GM23338 (cell line): Measurements from ENCODE around the gene HLA-DPB1. TPM values are rescaled to one million over a fixed set of nuclear protein-coding genes. Genes with fewer than 3 reads are reported as not detected.

ENCODE experiments used
- ATAC-seq: fragments of 200-7000 bp; cut with Tn5 transposase; 3 replicates; pipeline ENCODE4 v1.9.1; 2020
- DNase-seq: peaks from one replicate; pipeline ENCODE4 v3.0.0-alpha.2; 2015; ENCODE audit warnings: low spot score
- H2AFZ ChIP-seq: fragments of 200-600 bp; sonication (generic); 2 replicates; pipeline ENCODE4 v1.8.0; 2016; ENCODE audit warnings: antibody characterized with exemption, mild to moderate bottlenecking, moderate library complexity
- H3F3A ChIP-seq: fragments of 200-600 bp; sonication (generic); replicated peaks from 2 replicates; pipeline ENCODE4 v1.8.0; 2017; ENCODE audit warnings: antibody characterized with exemption, mixed run types, low read depth
- H3K27ac ChIP-seq: fragments of 200-600 bp; sonication (generic); 2 replicates; pipeline ENCODE4 v1.6.1; 2016; ENCODE audit warnings: low read depth
- H3K27me3 ChIP-seq: fragments of 200-600 bp; sonication (generic); 2 replicates; pipeline ENCODE4 v1.8.0; 2016; ENCODE audit warnings: mild to moderate bottlenecking, mixed run types, moderate library complexity; ENCODE audit not compliant: insufficient read depth
- H3K36me3 ChIP-seq: fragments of 200-600 bp; sonication (generic); 2 replicates; pipeline ENCODE4 v1.8.0; 2016; ENCODE audit warnings: mild to moderate bottlenecking; ENCODE audit not compliant: insufficient read depth
- H3K4me1 ChIP-seq: fragments of 200-600 bp; sonication (generic); 2 replicates; pipeline ENCODE4 v1.8.0; 2016; ENCODE audit warnings: mild to moderate bottlenecking, moderate library complexity; ENCODE audit not compliant: insufficient read depth
- H3K4me2 ChIP-seq: fragments of 200-600 bp; sonication (generic); 2 replicates; pipeline ENCODE4 v1.7.1; 2017; ENCODE audit warnings: mixed run types
- H3K4me3 ChIP-seq: fragments of 200-600 bp; sonication (generic); 2 replicates; pipeline ENCODE4 v1.6.1; 2016; ENCODE audit warnings: mixed run types
- H3K79me2 ChIP-seq: fragments of 200-600 bp; sonication (generic); replicated peaks from 2 replicates; pipeline ENCODE4 v1.8.0; 2017; ENCODE audit warnings: mild to moderate bottlenecking; ENCODE audit not compliant: insufficient read depth
- H3K9me2 ChIP-seq: fragments of 200-600 bp; sonication (generic); 2 replicates; pipeline ENCODE4 v1.8.0; 2017; ENCODE audit not compliant: insufficient read depth
- H4K20me1 ChIP-seq: fragments of 200-600 bp; sonication (generic); replicated peaks from 2 replicates; pipeline ENCODE4 v1.8.0; 2017; ENCODE audit warnings: mild to moderate bottlenecking; ENCODE audit not compliant: insufficient read depth
- H3K27ac Mint-ChIP-seq: 2 replicates; pipeline ENCODE4 v1.8.0; 2020; ENCODE audit warnings: inconsistent platforms, mild to moderate bottlenecking, moderate library complexity, mixed read lengths
- H3K27me3 Mint-ChIP-seq: 3 replicates; pipeline ENCODE4 v1.8.0; 2022; ENCODE audit warnings: low read depth, mild to moderate bottlenecking, moderate library complexity, mixed read lengths, inconsistent platforms; ENCODE audit not compliant: insufficient read depth, poor library complexity
- H3K36me3 Mint-ChIP-seq: 3 replicates; pipeline ENCODE4 v1.8.0; 2021; ENCODE audit warnings: low read depth, mild to moderate bottlenecking, inconsistent platforms, moderate library complexity, mixed read lengths
- H3K4me1 Mint-ChIP-seq: 3 replicates; pipeline ENCODE4 v1.8.0; 2020; ENCODE audit warnings: mild to moderate bottlenecking, inconsistent platforms, mixed read lengths
- H3K4me3 Mint-ChIP-seq: 3 replicates; pipeline ENCODE4 v1.8.0; 2021; ENCODE audit warnings: moderate library complexity, mild to moderate bottlenecking, inconsistent platforms, mixed read lengths
- H3K9me3 Mint-ChIP-seq: 3 replicates; pipeline ENCODE4 v1.8.0; 2020; ENCODE audit warnings: moderate library complexity, mild to moderate bottlenecking, inconsistent platforms, mixed read lengths
- CREB1 ChIP-seq: fragments of 250-450 bp; sonication (Bioruptor Pico); IDR thresholded peaks from 2 replicates; pipeline ENCODE4 v1.5.0; 2020; ENCODE audit warnings: low read depth, mild to moderate bottlenecking, moderate library complexity
- ETS1 ChIP-seq: IDR thresholded peaks from 2 replicates; pipeline ENCODE4 v1.6.1; 2016; ENCODE audit warnings: antibody characterized with exemption
- EZH2 ChIP-seq: fragments of 200-600 bp; sonication (generic); IDR thresholded peaks from one replicate; pipeline ENCODE4 v1.8.0; 2017; ENCODE audit warnings: antibody characterized with exemption, mild to moderate bottlenecking, low read depth; ENCODE audit not compliant: unreplicated experiment
- EZH2phosphoT487 ChIP-seq: fragments of 200-600 bp; sonication (generic); IDR thresholded peaks from one replicate; pipeline ENCODE4 v1.8.1; 2018; ENCODE audit warnings: antibody characterized with exemption; ENCODE audit not compliant: unreplicated experiment
- JUNB ChIP-seq: IDR thresholded peaks from one replicate; pipeline ENCODE4 v1.6.1; 2016; ENCODE audit warnings: antibody characterized with exemption; ENCODE audit not compliant: unreplicated experiment
- NANOG ChIP-seq: IDR thresholded peaks from 2 replicates; pipeline ENCODE4 v1.6.1; 2016; ENCODE audit warnings: antibody characterized with exemption, borderline replicate concordance
- POLR2AphosphoS5 ChIP-seq: IDR thresholded peaks from 2 replicates; pipeline ENCODE4 v1.6.1; 2016; ENCODE audit warnings: antibody characterized with exemption, low read depth
- REST ChIP-seq: IDR thresholded peaks from one replicate; pipeline ENCODE4 v1.6.1; 2018; ENCODE audit warnings: antibody characterized with exemption; ENCODE audit not compliant: unreplicated experiment
- STAT1 ChIP-seq: IDR thresholded peaks from one replicate; pipeline ENCODE4 v1.6.1; 2016; ENCODE audit warnings: antibody characterized with exemption; ENCODE audit not compliant: unreplicated experiment
- ZNF114 ChIP-seq: fragments of 250-450 bp; sonication (Bioruptor Pico); IDR thresholded peaks from 2 replicates; pipeline ENCODE4 v1.5.0; 2020; ENCODE audit warnings: mild to moderate bottlenecking, moderate library complexity
- ZNF331 ChIP-seq: fragments of 250-450 bp; sonication (Bioruptor Pico); IDR thresholded peaks from 2 replicates; pipeline ENCODE4 v1.5.0; 2020; ENCODE audit warnings: low read depth, mild to moderate bottlenecking, moderate library complexity
- polyA plus RNA-seq: library from polyadenylated mRNA; unstranded; fragments of >200 nt; fragmentation: Nextera tagmentation; extraction: Ambion mirVana; gene quantifications from 2 replicates; pipeline ENCODE4 v1.2.1, GENCODE V29; 2016
- total RNA-seq: library from RNA; depleted of rRNA; stranded (reverse); fragments of >200 nt; shearing (Covaris generic); gene quantifications from 2 replicates; pipeline ENCODE4 v1.2.3, GENCODE V29; 2014
- TF ChIP-seq, protein P1 (sequence below), 2 experiments: fragments of 200-600 bp in 1 of 2; sonication (generic) in 1 of 2; conservative IDR thresholded peaks; 2 replicates each; pipeline versions ENCODE4 v1.5.1 to v1.6.1; 2016 to 2017; ENCODE audit warnings: antibody characterized with exemption in 2 of 2, low read depth in 2 of 2, mild to moderate bottlenecking in 2 of 2, moderate library complexity in 1 of 2
- TF ChIP-seq, protein P2 (sequence below): fragments of 250-450 bp; sonication (Bioruptor Pico); IDR thresholded peaks from 2 replicates; pipeline ENCODE4 v1.5.0; 2020; ENCODE audit warnings: mild to moderate bottlenecking, moderate library complexity

Gene HLA-DPB1
- total and polyA plus RNA-seq, 2 experiments from 2014 or later: 22.0 to 37.6 TPM

- TF ChIP-seq, protein P1, sequence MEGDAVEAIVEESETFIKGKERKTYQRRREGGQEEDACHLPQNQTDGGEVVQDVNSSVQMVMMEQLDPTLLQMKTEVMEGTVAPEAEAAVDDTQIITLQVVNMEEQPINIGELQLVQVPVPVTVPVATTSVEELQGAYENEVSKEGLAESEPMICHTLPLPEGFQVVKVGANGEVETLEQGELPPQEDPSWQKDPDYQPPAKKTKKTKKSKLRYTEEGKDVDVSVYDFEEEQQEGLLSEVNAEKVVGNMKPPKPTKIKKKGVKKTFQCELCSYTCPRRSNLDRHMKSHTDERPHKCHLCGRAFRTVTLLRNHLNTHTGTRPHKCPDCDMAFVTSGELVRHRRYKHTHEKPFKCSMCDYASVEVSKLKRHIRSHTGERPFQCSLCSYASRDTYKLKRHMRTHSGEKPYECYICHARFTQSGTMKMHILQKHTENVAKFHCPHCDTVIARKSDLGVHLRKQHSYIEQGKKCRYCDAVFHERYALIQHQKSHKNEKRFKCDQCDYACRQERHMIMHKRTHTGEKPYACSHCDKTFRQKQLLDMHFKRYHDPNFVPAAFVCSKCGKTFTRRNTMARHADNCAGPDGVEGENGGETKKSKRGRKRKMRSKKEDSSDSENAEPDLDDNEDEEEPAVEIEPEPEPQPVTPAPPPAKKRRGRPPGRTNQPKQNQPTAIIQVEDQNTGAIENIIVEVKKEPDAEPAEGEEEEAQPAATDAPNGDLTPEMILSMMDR (conservative IDR thresholded peaks at IDR 0.05; ENCODE audit: low read depth in 2 of 2): no peak
- TF ChIP-seq JUNB (no peak), POLR2AphosphoS5 (no peak), EZH2phosphoT487 (no peak), STAT1 (no peak), ZNF114 (CRISPR knock-in tag) (no peak), ZNF331 (CRISPR knock-in tag) (no peak), ETS1 (no peak), NANOG (no peak), CREB1 (CRISPR knock-in tag) (no peak), EZH2 (no peak), REST (no peak)
- TF ChIP-seq, protein P2, sequence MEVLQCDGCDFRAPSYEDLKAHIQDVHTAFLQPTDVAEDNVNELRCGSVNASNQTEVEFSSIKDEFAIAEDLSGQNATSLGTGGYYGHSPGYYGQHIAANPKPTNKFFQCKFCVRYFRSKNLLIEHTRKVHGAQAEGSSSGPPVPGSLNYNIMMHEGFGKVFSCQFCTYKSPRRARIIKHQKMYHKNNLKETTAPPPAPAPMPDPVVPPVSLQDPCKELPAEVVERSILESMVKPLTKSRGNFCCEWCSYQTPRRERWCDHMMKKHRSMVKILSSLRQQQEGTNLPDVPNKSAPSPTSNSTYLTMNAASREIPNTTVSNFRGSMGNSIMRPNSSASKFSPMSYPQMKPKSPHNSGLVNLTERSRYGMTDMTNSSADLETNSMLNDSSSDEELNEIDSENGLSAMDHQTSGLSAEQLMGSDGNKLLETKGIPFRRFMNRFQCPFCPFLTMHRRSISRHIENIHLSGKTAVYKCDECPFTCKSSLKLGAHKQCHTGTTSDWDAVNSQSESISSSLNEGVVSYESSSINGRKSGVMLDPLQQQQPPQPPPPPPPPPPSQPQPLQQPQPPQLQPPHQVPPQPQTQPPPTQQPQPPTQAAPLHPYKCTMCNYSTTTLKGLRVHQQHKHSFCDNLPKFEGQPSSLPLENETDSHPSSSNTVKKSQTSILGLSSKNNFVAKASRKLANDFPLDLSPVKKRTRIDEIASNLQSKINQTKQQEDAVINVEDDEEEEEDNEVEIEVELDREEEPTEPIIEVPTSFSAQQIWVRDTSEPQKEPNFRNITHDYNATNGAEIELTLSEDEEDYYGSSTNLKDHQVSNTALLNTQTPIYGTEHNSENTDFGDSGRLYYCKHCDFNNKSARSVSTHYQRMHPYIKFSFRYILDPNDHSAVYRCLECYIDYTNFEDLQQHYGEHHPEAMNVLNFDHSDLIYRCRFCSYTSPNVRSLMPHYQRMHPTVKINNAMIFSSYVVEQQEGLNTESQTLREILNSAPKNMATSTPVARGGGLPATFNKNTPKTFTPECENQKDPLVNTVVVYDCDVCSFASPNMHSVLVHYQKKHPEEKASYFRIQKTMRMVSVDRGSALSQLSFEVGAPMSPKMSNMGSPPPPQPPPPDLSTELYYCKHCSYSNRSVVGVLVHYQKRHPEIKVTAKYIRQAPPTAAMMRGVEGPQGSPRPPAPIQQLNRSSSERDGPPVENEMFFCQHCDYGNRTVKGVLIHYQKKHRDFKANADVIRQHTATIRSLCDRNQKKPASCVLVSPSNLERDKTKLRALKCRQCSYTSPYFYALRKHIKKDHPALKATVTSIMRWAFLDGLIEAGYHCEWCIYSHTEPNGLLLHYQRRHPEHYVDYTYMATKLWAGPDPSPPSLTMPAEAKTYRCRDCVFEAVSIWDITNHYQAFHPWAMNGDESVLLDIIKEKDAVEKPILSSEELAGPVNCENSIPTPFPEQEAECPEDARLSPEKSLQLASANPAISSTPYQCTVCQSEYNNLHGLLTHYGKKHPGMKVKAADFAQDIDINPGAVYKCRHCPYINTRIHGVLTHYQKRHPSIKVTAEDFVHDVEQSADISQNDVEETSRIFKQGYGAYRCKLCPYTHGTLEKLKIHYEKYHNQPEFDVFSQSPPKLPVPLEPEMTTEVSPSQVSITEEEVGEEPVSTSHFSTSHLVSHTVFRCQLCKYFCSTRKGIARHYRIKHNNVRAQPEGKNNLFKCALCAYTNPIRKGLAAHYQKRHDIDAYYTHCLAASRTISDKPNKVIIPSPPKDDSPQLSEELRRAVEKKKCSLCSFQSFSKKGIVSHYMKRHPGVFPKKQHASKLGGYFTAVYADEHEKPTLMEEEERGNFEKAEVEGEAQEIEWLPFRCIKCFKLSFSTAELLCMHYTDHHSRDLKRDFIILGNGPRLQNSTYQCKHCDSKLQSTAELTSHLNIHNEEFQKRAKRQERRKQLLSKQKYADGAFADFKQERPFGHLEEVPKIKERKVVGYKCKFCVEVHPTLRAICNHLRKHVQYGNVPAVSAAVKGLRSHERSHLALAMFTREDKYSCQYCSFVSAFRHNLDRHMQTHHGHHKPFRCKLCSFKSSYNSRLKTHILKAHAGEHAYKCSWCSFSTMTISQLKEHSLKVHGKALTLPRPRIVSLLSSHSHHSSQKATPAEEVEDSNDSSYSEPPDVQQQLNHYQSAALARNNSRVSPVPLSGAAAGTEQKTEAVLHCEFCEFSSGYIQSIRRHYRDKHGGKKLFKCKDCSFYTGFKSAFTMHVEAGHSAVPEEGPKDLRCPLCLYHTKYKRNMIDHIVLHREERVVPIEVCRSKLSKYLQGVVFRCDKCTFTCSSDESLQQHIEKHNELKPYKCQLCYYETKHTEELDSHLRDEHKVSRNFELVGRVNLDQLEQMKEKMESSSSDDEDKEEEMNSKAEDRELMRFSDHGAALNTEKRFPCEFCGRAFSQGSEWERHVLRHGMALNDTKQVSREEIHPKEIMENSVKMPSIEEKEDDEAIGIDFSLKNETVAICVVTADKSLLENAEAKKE: no peak
- peaks cover 18% of the 10 kb centered on the region; the same call in 1 of the 3 replicates for H3K36me3 Mint-ChIP-seq
- H3K4me1 Mint-ChIP-seq: peaks cover 11% of the 10 kb centered on the region
- H3K36me3 ChIP-seq: no peaks in the 10 kb centered on the region
- H3K79me2 ChIP-seq: no peaks in the 10 kb centered on the region
- no peak overlapping the region for H3K27ac Mint-ChIP-seq
- H3K27me3 ChIP-seq: no peaks in the 10 kb centered on the region
- H3K9me2 ChIP-seq: 0 out of 2 replicates have a peak, but pooled peaks cover 5% of the 10 kb centered on the region
- H3F3A ChIP-seq: no peaks in the 10 kb centered on the region
- H3K4me3 Mint-ChIP-seq: no peak overlapping the region
- no peak for ATAC-seq
- no peaks in the 10 kb centered on the region for H3K9me3 Mint-ChIP-seq
- peaks cover 9% of the 10 kb centered on the region for H3K27me3 Mint-ChIP-seq
- H3K4me3 ChIP-seq: no peak overlapping the region
- no peaks in the 10 kb centered on the region for H4K20me1 ChIP-seq
- no peaks in the 10 kb centered on the region for H3K4me1 ChIP-seq
- no peak for DNase-seq
- H3K27ac ChIP-seq: no peak overlapping the region
- no peak overlapping the region for H2AFZ ChIP-seq
- H3K4me2 ChIP-seq: no peak overlapping the region
Measured at GRCh38 chr6:33088931-33089620, 13.3 kb downstream of the HLA-DPB1 start.
